ENCODE data around the gene TUBA1A.

TUBA1A gene

DNA sequence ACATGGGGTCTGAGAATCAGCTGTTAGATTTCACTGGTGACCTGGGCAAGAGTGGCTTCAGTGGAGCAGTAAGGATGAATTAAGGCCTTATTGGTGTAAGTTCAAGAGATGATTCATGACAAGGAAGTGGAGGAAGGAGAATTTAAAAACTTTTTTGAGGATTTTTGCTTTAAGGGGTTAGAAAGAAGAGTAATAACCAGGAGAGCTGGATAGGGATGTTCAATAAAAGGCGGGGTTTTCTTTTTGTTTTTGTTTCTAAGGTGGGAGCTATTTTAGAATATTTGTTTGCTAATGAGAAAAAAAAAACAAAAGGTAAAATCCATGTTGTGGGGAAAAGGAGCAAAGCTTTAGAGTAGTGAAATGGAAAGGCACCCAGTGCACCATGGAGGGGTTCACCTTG, 42.5 kb downstream of the TUBA1A start:
- Histone ChIP-seq H3K9me3 (ENCODE audit: control insufficient read depth, insufficient read depth, low read depth, low read length) (no peaks in the 10 kb centered on the region), H3K27ac (ENCODE audit: extremely low read depth, low read depth, low read length) (no peak overlapping the region), H3K36me3 (ENCODE audit: control insufficient read depth in 2 of 2, insufficient read depth in 1 of 2, low read length in 2 of 2) (no peaks in the 10 kb centered on the region; a peak in 1 of 3 replicates), H3K4me1 (ENCODE audit: control insufficient read depth, insufficient read depth, low read length) (no peaks in the 10 kb centered on the region), H3K4me3 (ENCODE audit: low read depth, low read length) (no peak overlapping the region)
- ChIA-PET CTCF (interaction anchor here (0.6 to 1.2 kb wide), 3 partner anchors 83 to 362 kb away, joined by 3 read pairs; no protein-coding TSS in a partner anchor), POLR2A (interaction anchor here (2.3 kb wide), 1 partner anchor 16 kb away, joined by 12 read pairs; the partner anchor contains the start of gene TUBA1B)
- TF ChIP-seq ZNF184 (tag by site-specific recombination; IDR thresholded peaks at IDR 0.05) (peak; percentile 93), ZNF10 (tag by site-specific recombination; IDR thresholded peaks at IDR 0.05) (no peak), ZNF23 (tag by site-specific recombination; IDR thresholded peaks at IDR 0.05; ENCODE audit: borderline replicate concordance) (no peak)

DNA sequence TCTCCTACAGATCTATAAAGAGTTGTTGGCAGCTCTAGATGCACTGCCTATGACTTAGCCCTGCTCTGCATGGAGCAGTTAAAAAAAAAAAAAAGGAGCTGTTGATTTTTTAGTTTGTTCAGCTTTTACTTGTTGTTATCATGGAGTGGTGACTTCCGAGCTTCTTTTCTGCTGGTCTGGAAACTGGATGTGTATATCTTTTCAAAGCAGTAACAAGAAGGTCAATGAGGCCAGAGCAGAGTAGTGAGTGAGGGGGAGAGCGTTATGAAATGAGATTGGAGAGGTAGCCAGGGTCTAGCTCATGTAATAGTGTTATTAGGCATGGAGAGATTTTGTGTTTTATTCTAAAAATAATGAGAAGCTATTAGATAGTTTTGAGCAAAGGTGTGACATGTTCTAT, 44.5 kb downstream of the TUBA1A start:
- no peaks in the 10 kb centered on the region for H3K4me1 ChIP-seq (ENCODE audit: control insufficient read depth, insufficient read depth, low read length)
- TF ChIP-seq, protein P1, sequence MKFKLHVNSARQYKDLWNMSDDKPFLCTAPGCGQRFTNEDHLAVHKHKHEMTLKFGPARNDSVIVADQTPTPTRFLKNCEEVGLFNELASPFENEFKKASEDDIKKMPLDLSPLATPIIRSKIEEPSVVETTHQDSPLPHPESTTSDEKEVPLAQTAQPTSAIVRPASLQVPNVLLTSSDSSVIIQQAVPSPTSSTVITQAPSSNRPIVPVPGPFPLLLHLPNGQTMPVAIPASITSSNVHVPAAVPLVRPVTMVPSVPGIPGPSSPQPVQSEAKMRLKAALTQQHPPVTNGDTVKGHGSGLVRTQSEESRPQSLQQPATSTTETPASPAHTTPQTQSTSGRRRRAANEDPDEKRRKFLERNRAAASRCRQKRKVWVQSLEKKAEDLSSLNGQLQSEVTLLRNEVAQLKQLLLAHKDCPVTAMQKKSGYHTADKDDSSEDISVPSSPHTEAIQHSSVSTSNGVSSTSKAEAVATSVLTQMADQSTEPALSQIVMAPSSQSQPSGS (tag by site-specific recombination; IDR thresholded peaks at IDR 0.05; ENCODE audit: low read depth): no peak
- TF ChIP-seq, protein P2, sequence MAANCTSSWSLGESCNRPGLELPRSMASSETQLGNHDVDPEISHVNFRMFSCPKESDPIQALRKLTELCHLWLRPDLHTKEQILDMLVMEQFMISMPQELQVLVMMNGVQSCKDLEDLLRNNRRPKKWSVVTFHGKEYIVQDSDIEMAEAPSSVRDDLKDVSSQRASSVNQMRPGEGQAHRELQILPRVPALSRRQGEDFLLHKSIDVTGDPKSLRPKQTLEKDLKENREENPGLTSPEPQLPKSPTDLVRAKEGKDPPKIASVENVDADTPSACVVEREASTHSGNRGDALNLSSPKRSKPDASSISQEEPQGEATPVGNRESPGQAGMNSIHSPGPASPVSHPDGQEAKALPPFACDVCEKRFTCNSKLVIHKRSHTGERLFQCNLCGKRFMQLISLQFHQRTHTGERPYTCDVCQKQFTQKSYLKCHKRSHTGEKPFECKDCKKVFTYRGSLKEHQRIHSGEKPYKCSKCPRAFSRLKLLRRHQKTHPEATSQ (tag by site-specific recombination; IDR thresholded peaks at IDR 0.05): no peak
- no peak for TF ChIP-seq ZNF571 (tag by site-specific recombination; IDR thresholded peaks at IDR 0.05)
- TF ChIP-seq, protein P3, sequence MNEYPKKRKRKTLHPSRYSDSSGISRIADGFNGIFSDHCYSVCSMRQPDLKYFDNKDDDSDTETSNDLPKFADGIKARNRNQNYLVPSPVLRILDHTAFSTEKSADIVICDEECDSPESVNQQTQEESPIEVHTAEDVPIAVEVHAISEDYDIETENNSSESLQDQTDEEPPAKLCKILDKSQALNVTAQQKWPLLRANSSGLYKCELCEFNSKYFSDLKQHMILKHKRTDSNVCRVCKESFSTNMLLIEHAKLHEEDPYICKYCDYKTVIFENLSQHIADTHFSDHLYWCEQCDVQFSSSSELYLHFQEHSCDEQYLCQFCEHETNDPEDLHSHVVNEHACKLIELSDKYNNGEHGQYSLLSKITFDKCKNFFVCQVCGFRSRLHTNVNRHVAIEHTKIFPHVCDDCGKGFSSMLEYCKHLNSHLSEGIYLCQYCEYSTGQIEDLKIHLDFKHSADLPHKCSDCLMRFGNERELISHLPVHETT (tag by site-specific recombination; IDR thresholded peaks at IDR 0.05): no peak
- no peak for TF ChIP-seq BCL11A (tag by site-specific recombination; IDR thresholded peaks at IDR 0.05; ENCODE audit: low read depth)
- no peak for TF ChIP-seq ZNF10 (tag by site-specific recombination; IDR thresholded peaks at IDR 0.05)
- TF ChIP-seq ZNF114 (tag by site-specific recombination; IDR thresholded peaks at IDR 0.05): no peak
- no peak for TF ChIP-seq ZNF48 (tag by site-specific recombination; IDR thresholded peaks at IDR 0.05)
- TF ChIP-seq, protein P4, sequence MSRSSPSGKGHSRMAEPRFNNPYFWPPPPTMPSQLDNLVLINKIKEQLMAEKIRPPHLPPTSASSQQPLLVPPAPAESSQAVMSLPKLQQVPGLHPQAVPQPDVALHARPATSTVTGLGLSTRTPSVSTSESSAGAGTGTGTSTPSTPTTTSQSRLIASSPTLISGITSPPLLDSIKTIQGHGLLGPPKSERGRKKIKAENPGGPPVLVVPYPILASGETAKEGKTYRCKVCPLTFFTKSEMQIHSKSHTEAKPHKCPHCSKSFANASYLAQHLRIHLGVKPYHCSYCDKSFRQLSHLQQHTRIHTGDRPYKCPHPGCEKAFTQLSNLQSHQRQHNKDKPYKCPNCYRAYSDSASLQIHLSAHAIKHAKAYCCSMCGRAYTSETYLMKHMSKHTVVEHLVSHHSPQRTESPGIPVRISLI (tag by site-specific recombination; IDR thresholded peaks at IDR 0.05): no peak
- TF ChIP-seq EGR2 (tag by site-specific recombination; IDR thresholded peaks at IDR 0.05; ENCODE audit: low read depth): no peak
- TF ChIP-seq ZNF626 (tag by site-specific recombination; IDR thresholded peaks at IDR 0.05): no peak
- TF ChIP-seq YY2 (tag by site-specific recombination; IDR thresholded peaks at IDR 0.05): no peak
- no peak for TF ChIP-seq ZNF2 (tag by site-specific recombination; IDR thresholded peaks at IDR 0.05)
- no peak for TF ChIP-seq ZSCAN23 (tag by site-specific recombination; IDR thresholded peaks at IDR 0.05)
- ChIA-PET POLR2A (interaction anchor here (4.2 kb wide), 1 partner anchor 13 kb away, joined by 23 read pairs; the partner anchor contains the start of gene TUBA1B), CTCF (interaction anchor here (0.6 to 1.0 kb wide), 2 partner anchors 13 to 161 kb away, joined by 3 to 4 read pairs; partner anchors contain the start of gene TUBA1B)
- no peak overlapping the region for H3K27ac ChIP-seq (ENCODE audit: extremely low read depth, low read depth, low read length)
- H3K9me3 ChIP-seq (ENCODE audit: control insufficient read depth, insufficient read depth, low read depth, low read length): no peaks in the 10 kb centered on the region
- no peaks in the 10 kb centered on the region; a peak in 1 of 3 replicates for H3K36me3 ChIP-seq (ENCODE audit: control insufficient read depth in 2 of 2, insufficient read depth in 1 of 2, low read length in 2 of 2)
- H3K4me3 ChIP-seq (ENCODE audit: low read depth, low read length): no peak overlapping the region

DNA sequence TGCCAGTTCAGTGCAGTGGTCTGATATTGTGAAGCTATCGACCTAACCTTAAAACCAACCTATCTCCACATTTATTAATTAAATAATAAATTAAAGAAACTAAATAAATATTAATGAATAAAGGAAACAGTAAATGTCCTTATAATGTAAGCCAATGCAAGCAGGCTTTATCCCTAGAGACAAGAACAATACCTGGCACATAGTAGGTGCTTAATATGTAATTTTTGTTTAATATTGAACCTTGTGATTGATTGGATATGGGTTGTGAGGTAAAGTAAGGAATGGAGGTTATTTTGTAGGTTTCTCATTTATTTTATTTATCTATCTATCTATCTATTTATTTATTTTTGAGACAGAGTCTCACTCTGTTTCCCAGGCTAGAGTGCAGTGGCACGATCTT, 49.9 kb downstream of the TUBA1A start:
- ChIA-PET CTCF (interaction anchor here (0.8 kb wide), 1 partner anchor 8 kb away, joined by 5 read pairs; no protein-coding TSS in a partner anchor), POLR2A (interaction anchor here (2.0 kb wide), 1 partner anchor 8 kb away, joined by 11 read pairs; the partner anchor contains the start of gene TUBA1B)
- H3K9me3 ChIP-seq (ENCODE audit: control insufficient read depth, insufficient read depth, low read depth, low read length): no peaks in the 10 kb centered on the region
- H3K4me3 ChIP-seq (ENCODE audit: low read depth, low read length): no peak overlapping the region
- no peak for TF ChIP-seq ZNF19 (tag by site-specific recombination; IDR thresholded peaks at IDR 0.05; ENCODE audit: low read depth)
- TF ChIP-seq IKZF3 (tag by site-specific recombination; IDR thresholded peaks at IDR 0.05): no peak
- TF ChIP-seq, protein P4 (tag by site-specific recombination; IDR thresholded peaks at IDR 0.05): no peak
- no peak for TF ChIP-seq ZNF473 (tag by site-specific recombination; IDR thresholded peaks at IDR 0.05)
- no peak for TF ChIP-seq GFI1B (tag by site-specific recombination; IDR thresholded peaks at IDR 0.05)
- no peak for TF ChIP-seq ZNF548 (tag by site-specific recombination; IDR thresholded peaks at IDR 0.05)
- no peak for TF ChIP-seq ZBTB1 (tag by site-specific recombination; IDR thresholded peaks at IDR 0.05)
- TF ChIP-seq YY2 (tag by site-specific recombination; IDR thresholded peaks at IDR 0.05): no peak
- TF ChIP-seq HOXC10 (CRISPR knock-in tag; IDR thresholded peaks at IDR 0.05): no peak
- no peak for TF ChIP-seq ZNF37A (tag by site-specific recombination; IDR thresholded peaks at IDR 0.05)
- peaks cover 6% of the 10 kb centered on the region; the same call in 1 of the 2 replicates for H3K4me1 ChIP-seq (ENCODE audit: control insufficient read depth, insufficient read depth, low read length)
- 0 out of 2 replicates have a peak overlapping the region, but pooled peaks have one; percentile 18 for H3K27ac ChIP-seq (ENCODE audit: extremely low read depth, low read depth, low read length)
- H3K36me3 ChIP-seq (ENCODE audit: control insufficient read depth in 2 of 2, insufficient read depth in 1 of 2, low read length in 2 of 2): no peaks in the 10 kb centered on the region; a peak in 1 of 3 replicates
